ENCODE results near the gene SLC8A1. TPM values are rescaled to one million over a fixed set of nuclear protein-coding genes. Genes with fewer than 3 reads are reported as not detected.
A peak's percentile ranks its signal among the peaks of the same experiment; 100 is the strongest.

The SLC8A1 gene
- total RNA-seq, 1 donor from 2014 or later: 1.3 TPM

DNA sequence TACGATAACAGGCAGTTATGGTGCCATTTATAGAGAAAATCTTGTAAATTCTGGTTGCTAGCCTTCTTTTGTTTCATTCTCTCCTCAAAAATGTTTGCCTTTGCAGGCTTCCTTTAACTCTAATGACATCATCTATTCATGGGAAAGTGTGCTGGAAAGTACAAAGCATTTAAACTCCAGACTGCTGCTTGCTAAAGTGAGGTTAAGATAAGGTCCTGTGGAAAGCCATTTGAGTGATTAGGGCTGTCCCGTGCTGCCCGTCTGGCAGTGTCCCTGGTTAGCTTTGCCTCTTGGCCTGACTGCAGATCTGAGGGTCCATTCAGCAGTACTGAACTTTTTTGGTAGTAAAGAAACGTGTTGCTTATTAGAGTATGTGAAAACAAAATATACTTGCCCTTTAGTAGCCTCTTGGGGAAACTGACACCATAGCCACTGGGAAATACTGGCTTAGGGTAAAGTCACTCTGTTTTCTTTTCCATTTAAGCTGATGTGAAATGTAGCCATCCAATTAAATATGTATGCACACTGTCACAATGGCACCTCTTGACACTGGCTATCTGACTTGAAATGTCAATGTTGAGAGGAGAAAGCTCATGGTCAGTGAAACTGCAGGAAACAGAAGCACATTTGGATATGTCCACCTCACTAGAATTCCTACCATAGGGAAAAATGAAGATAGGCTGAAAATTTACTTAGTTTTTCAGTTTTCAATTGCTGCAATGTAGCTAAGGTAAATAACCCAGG, 321.5 kb downstream of the SLC8A1 start:
- no peak for ATAC-seq

DNA sequence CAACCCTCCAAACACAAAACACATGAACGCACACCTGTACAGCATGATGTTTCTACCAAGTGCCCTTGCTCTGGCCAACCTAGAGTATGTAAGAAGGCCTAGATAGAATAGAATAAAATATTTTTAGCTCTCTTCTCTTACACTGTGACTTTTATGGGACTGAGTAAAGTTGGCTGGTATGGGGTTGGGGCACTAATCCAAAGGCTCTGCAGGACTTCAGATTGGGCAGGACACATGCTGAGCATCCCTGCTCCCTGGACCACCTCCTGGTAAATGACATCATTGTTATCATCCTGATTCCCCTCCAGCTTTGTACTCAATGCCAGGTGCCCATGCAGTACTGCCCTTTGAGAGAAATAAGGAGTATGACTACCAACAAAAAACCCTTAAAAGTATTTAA, 322.2 kb downstream of the SLC8A1 start:
- ATAC-seq: no peak

DNA sequence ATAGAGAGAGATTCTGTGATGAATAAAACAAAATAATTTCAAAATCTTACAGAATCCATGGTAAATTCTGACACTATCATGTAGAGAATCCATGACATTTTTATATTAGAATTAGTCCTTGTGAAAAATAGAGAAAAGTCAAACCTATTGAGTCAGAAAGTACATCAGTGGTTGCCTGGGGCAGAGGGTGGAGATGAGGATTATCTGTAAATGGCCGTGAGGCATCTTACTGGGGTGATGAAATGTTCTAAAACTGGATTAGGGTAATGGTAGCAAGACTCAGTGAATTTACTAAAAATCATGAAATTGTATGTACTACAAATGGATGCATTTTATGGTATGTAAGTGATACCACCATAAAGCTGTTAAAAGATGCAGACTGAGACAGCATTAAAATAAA, 323.1 kb downstream of the SLC8A1 start:
- ATAC-seq: no peak

DNA sequence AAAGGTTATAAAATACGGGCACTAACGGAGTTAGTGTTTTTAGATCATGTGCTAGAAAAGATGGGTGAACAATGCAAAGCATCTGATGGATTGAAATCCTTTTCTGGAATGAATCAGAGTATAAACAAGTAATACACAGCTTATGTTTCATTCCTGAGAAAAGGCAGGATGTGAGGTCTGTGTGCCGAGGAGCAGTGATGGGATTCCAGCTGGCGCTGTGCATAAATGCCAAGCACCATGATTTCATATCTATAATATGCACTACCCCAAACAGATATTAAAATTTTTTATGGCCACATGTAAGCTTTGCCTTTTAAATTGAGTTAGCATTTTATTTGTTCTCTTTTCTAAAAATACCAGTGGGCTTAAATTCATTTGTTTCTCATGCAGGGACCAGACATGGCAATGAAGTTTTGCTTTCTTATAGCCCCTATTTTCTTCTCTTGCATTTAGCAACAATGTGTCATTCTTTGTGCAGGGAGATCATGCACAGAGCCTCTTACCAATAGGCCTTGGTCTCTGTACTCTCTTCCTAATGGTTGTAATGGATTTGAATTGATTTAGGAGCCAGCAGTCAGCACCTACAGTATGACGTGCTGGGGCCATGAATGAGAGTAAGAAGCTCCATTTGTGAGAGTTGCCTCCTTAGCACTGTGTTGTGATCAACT, 323.9 kb downstream of the SLC8A1 start:
- no peak for ATAC-seq

DNA sequence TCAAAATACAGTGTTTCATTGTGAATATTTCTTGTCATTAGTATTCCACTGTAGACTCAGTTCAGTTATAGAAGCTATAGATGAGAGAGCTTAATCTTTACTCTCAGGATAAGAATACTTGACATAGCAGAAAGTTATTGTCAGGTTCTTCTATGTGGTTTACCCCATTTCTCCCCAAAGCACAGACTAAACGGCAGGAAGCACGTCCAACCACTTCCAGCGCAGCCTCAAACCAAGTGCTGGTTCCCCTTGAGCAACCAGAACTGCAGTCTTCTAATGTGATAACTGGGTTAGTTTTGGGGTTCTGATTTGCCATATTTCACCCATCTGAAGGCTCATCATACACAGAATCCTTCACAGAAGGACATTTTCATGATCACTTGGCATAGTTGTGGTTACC, 324.7 kb downstream of the SLC8A1 start:
- ATAC-seq: no peak

DNA sequence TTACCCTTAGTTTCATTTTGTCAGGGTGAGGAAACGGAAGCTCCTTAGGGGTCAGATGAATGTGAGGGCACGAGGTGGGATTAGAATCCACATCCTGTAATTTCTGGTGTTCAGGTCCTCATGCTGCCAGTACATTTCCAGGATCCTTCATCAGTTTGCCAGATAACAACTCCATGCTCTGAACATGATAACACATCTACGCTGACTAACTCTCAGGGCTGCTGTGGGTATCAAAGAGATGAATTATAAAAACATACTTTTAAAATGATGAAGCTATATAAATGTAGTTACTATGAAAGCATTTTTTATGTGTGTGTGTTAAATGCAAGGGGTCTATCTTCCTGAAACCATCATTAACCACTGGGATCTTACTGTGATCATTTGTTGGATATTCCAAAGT, 325.9 kb downstream of the SLC8A1 start:
- ATAC-seq: no peak

DNA sequence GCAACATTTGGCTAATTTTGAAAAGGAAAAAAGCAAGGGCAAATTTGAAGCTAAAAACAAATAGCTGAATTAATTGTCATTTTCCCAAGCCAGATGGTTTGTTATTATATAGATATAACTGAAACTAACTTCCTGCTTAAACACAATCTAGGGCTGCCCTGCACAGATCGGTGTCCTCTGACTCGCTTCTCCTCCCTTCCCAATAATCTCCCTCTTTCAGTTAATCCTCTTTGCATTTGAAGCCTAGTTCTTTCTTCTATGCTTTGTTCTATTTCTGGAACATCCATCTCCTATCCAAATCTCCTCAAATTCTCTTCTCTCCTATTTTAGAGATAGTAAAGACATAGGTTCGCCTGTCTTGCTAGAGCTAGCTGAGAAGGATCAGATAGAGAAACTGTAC, 328.1 kb downstream of the SLC8A1 start:
- ATAC-seq: no peak

DNA sequence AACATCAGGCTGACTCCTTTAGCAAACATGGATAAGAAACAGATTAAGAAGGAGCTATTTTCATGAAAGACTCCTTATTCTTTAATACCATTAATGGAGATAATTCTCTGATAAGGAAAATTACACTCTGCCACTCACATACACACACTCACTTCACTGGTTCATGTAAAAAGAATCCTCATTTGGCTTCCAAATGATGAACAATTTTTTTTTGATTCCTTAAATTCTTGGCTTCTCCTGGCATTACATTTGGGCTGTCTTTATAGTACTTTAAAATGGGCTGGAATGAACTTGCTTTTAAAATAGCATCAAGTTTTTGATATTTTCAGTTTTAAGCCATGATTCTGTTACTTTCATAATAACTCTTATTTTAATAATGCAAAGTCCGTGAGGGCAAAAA, 328.6 kb downstream of the SLC8A1 start:
- no peak for ATAC-seq

DNA sequence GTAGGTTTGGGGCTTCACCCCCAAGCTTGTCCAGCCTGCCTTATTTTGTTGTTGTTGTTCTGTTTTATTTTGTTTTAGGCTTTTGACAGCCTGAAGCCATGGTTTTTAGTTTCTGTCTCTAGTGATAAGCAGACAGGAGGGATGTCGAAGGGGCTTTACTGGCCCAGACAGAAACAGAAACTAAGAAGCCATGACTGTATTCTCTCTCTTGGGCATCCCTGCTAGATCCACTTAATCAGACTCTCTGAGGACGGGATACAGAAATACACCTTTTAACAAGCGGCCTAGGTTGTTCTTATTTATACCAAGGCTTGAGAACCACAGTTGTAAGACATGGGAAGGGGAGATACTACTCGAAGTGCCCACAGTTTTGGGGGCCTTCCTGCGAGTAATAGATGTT, 330.9 kb downstream of the SLC8A1 start:
- no peak for ATAC-seq

DNA sequence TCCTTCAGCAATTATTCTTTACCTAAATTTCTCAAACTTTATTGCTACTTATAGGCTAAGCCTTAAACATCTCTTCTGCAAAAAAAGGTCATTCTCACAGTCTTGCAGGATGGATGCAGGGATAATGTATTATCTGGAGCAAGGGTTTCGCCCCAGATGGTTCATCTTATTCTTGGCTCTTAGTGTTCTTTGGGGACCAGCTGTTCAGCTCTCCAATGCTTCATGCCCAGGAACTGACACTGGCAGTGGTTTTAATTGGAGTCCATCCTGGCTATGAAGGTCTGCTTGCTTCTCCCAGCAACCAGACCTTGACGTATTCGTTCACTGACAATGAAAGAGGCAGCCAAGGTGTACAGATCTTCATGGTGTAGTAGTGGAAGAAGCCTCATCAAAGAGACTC, 331.9 kb downstream of the SLC8A1 start:
- no peak for ATAC-seq

DNA sequence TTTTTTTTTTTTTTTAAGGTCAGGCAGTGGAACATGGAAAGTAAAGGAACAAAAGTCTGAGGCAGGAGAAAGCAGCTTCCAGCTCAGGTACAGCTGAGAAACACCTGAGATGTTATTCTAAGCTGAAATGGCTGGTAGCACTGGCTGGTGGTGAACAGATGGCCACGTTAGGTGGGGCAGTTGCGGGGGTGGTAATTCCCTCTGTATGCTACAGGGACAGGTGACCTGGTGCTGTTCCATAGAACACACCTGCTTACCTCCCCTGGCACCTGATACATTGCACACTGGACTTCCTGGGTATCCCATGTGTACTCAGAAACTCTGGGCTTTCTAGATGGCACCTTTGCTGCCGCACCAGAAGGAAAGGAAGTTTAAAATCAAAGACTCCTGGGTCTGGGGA, 333.3 kb downstream of the SLC8A1 start:
- ATAC-seq: no peak

DNA sequence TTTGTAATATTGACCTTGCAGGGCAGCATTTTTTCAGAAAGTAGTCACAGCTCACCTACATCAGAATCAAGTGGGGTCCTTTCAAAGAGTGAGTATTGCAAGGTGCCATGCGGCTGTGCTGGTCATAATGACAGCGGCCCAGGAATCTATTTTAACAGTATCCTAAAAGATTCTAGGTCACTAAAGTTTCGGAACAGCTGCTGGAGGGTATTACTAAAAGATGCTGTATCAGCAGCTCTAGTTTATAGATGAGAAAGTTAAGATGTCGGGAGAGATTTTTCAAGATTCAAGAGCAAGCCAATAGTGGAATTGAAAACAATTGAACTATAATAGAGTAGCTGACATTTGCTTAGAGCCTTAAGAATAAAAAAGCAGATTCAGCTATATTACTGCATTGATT, 336.0 kb downstream of the SLC8A1 start:
- ATAC-seq: no peak

DNA sequence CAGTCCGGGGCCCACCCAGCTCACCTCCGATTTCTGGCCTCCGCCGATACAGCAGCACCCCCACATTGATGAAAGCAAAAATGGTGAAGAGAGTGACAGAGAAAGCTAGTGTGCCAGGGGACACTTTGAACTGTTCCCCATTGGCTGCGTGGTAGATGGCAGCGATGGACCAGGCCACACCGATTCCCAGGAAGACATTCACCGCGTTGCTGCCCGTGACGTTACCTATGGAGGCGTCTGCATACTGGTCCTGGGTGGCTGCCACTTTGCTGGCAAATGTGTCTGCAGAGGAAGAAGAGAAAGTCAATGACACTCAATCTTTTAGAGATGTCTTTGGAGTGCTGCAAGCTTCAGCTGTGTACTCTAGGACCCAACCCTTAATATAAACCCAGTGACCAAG, 336.5 kb downstream of the SLC8A1 start:
- no peak for ATAC-seq

DNA sequence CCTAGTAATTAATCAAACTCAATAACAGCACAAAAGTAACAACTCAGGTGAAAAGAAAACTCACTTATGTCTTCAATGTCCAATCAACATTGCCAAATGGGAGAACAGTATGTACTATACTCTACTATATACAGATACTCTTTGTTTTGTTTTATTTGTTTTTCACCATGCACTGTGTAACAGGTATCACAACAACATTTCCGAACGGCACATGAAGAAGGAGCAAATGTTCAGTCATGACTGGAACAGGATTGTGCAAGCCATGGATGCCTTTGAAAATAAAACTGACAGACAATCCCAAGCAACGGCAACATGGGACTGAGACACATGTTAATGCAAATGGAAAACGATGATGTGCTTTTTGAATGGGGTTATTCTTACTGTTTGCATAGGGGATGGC, 337.9 kb downstream of the SLC8A1 start:
- ATAC-seq: no peak

DNA sequence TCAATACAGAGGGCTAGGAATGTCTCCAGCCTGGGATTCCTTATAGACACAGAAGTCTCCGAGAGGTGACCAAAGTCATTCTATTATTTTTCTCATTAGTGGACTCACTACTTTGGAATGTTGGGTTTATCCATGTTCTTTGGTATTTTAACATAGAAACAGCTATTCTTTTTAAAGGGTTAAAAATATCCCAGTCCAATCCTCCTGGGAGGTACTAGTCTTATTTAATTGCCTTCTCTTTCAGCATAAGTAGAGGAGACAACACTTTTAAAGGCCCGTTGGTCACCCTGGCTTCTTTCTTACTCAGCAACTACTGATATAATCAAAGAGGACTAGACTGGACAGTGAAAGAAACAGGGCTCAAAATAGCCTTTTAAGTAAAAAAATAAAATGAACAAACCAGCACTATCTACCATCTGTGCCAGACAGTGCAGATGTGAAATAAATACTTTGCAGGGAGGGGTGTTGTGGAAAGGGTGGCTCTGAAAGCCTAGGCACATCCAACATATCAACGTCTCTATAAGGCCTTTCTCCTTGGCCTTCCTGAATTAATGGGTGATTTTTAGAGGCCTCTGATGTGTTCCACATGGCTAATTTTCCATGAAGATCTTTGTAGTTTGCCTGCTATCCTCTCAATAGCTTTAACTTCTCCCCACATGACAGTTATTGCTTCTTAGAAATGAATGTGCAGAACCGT, 338.5 kb downstream of the SLC8A1 start:
- ATAC-seq: no peak

DNA sequence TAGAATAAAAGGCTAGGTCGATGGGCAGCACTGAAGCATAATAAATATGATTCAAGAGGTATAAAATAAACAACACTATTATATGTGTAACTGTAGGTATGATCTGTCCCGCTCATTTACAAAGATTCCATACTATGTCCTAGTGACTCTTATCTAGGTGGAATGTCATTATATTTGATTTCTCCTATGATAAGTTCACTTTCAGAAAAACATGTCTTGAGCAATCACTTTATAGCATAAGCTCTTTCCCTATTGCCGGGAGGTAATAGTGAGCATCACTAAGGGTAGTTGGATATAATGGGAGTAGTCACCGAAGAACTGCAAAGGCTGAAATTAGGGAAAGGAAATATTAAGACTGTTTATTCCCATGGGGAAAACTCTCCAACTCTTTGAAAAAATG, 342.5 kb downstream of the SLC8A1 start:
- no peak for ATAC-seq

DNA sequence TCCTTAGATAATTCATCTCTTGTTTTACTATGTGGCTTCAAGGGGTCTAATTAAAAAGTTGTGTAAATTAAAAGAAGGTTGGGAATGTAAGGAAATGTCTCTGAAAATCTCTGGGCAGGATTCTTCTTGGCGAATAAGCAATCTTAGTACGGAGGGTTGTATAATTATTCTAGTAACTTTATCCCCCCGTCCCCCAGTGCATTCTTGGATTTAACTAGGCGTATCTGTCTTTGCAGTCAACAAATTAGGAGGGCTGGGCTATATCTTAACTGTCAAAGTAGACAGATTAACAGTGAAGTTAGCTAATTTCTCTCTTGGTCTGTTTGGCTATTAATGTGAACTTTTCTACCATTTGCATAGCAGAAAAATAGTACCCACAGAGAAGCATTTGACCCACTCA, 343.0 kb downstream of the SLC8A1 start:
- no peak for ATAC-seq

DNA sequence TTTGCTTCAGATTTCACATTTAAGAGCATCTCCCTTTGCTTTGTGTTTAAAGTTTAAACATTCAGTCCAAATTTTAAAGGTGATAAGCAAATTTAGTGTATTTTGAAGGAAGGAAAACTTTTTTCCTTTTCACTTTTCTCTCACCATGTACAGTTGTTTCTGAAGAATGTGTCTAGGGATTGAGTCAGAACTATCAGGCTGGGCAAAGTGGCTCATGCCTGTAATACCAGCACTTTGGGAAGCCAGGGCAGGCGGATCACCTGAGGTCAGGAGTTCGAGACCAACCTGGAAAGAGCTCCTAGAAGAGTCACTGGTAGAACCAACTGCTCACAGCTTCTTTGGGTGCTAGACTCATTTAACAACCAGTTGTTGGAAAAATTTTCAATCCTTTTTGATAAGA, 345.8 kb downstream of the SLC8A1 start:
- ATAC-seq: no peak

DNA sequence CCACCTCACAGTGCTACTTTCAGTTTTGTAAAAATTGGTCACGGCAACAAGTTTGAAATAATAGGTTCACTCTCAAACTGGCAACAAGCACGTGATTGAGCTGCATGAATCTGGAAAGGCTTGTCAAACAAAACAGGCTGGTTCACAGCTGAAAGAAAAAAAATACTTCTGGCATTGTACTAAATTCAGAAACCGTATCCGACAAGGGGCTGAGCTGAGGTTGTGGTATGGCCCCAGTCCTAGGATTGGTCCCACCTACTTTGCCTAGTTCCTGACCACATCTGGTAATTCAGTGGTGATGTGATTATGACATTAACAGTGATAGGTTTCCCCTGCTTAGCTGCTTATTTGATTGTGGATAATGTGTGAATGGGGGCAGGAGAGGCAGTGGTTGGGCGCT, 346.3 kb downstream of the SLC8A1 start:
- peak; percentile 57 for ATAC-seq

DNA sequence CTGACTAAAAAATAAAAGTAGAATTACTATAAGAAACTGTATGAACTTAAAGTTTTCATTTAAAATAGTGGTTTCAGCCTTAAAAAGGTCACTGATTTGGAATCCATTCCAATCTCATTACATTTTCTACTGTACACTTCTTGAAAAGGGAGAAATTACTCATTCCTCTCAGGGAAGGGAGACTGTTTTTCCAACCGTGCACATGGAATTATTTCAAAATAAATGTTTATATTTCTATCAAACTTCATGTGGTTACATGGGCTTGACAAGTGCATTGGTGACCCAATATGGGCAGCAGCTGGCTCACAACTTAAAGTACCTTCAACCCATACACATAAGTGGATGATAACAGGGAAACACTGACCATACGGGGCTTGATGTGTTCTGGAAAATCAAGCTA, 348.3 kb downstream of the SLC8A1 start:
- ATAC-seq: no peak

DNA sequence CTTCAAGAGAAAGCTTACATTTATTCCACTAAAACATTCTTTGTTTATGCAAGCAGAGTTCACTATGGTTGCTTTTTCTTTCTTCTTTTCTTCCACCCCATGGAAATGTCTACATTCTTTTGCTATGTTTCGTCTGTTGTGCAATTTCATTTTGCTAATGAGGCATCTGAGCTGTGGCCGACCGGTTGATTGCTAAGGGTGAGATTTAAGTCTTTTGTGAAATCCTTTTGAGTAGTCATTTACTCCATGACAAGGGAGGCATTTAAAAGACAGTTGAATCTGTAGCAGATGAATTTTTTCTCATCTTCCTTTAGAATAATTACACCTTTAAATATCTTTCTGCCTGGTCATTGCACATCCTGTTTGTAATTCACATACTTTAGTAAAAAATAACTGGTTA, 348.7 kb downstream of the SLC8A1 start:
- ATAC-seq: no peak

DNA sequence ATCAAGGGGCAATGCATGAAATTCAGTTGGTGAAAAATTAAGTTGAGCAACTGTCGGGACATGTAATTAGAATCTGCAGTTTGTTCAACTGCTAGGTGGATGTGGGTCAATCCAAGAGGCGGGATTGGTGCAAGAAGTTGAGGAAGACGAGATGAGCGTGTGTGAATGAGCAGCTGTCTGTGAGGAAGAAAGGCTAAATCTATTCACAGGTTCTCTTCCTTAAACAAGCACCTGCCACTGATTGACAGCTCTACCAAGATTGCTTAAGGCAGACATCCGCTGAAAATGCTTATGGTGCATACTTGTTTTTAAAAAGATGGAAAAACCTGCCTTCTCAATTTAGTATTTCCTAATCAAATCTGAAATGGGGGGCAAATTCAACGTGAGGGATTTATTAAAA, 349.4 kb downstream of the SLC8A1 start:
- ATAC-seq: no peak

DNA sequence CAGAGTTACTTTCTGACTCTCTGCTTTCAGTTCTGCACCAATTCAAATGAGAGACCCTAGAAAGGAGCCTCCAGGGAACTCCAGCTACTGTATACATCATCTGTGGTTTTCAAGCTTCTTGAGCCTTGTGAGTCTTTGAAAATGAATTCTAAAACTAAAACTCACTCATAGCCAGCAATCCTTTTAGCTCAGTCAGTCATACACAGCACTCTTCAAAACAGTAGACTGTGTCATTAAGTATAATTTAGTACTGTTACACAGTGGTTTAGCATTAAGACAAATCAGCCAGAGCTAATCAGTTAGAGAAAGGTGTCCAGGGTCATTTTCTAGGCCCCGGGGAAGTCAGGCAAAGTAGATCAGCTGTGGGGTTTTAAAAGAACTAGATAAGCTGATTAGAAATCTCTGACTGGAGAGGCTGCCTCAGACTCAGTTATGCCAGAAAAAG, 350.7 kb downstream of the SLC8A1 start:
- ATAC-seq: no peak

DNA sequence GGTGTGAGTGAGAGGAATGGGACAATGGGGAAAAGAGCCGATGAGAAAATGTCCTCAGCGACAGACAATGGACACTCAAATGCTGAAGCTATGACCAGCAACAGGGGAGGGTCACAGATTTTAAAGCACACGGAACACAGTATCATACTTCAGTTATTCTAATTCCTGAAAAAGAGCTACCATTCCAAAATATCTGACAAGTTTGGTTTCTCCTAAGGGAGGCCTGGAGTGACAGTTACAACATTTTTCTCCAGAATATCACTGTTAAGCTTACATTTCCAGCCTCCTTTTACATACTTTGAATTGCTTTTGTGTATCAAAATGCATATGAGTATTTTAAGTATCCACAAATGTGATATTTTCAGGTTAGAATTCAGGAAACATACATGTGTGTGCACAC, 351.2 kb downstream of the SLC8A1 start:
- ATAC-seq: no peak

Measured in esophagus mucosa (tissue), 1 donor.